PC-9 (cell line): ENCODE data around the gene MOB3B. TPM values are rescaled to one million over a fixed set of nuclear protein-coding genes. Genes with fewer than 3 reads are reported as not detected.

Source experiments
- BruUV-seq: library from RNA; stranded (reverse); fragments of 400-500 nt; replicated peaks from 2 replicates; lab custom pipeline; 2021; lab: Mats Ljungman, UMichigan
- CTCF ChIA-PET: fragments of 300-600 bp; sonication (Branson Sonifier 250); formaldehyde crosslinking; loops from one replicate; lab custom pipeline; 2022; ENCODE audit warnings: antibody characterized with exemption; lab: Charles Lee
- POLR2A ChIA-PET: fragments of 300-600 bp; sonication (Branson Sonifier 250); formaldehyde crosslinking; loops from one replicate; lab custom pipeline; 2022; ENCODE audit warnings: antibody characterized with exemption; ENCODE audit not compliant: unreplicated experiment; lab: Charles Lee
- DNase-seq, 2 experiments: peaks; one replicate each; pipeline versions ENCODE4 v3.0.0 to v3.0.0-alpha.2; 2015 to 2022; ENCODE audit warnings: mixed read lengths in 1 of 2
- H2AFZ ChIP-seq: fragments of 200-600 bp; sonication (generic); 2 replicates; pipeline ENCODE4 v1.8.1; 2017; ENCODE audit warnings: antibody characterized with exemption
- H3F3A ChIP-seq: fragments of 200-600 bp; sonication (generic); 2 replicates; pipeline ENCODE4 v1.8.1; 2017; ENCODE audit warnings: antibody characterized with exemption, mild to moderate bottlenecking, low read depth; ENCODE audit not compliant: insufficient read depth
- H3K27ac ChIP-seq: fragments of 200-600 bp; sonication (generic); 2 replicates; pipeline ENCODE4 v1.6.1; 2016; ENCODE audit warnings: mixed run types
- H3K27me3 ChIP-seq: fragments of 200-600 bp; sonication (generic); 2 replicates; pipeline ENCODE4 v1.6.1; 2016; ENCODE audit warnings: low read depth, mixed run types; ENCODE audit not compliant: insufficient read depth
- H3K36me3 ChIP-seq: fragments of 200-600 bp; sonication (generic); 2 replicates; pipeline ENCODE4 v1.6.1; 2016; ENCODE audit warnings: low read depth, mixed run types
- H3K4me1 ChIP-seq: fragments of 200-600 bp; sonication (generic); replicated peaks from 2 replicates; pipeline ENCODE4 v1.6.1; 2016; ENCODE audit warnings: mixed run types; ENCODE audit not compliant: insufficient read depth
- H3K4me2 ChIP-seq: fragments of 200-600 bp; sonication (generic); 2 replicates; pipeline ENCODE4 v1.6.1; 2017; ENCODE audit warnings: mixed run types
- H3K4me3 ChIP-seq: fragments of 200-600 bp; sonication (generic); 2 replicates; pipeline ENCODE4 v1.6.1; 2016; ENCODE audit warnings: mixed run types
- H3K79me2 ChIP-seq: fragments of 200-600 bp; sonication (generic); 2 replicates; pipeline ENCODE4 v1.6.1; 2017; ENCODE audit warnings: low read depth, mixed run types
- H3K9me2 ChIP-seq: fragments of 200-600 bp; sonication (generic); 2 replicates; pipeline ENCODE4 v1.8.1; 2017; ENCODE audit warnings: mild to moderate bottlenecking; ENCODE audit not compliant: insufficient read depth
- H3K9me3 ChIP-seq: fragments of 200-600 bp; sonication (generic); 2 replicates; pipeline ENCODE4 v1.8.1; 2016; ENCODE audit warnings: low read depth; ENCODE audit not compliant: insufficient read depth
- H4K20me1 ChIP-seq: fragments of 200-600 bp; sonication (generic); 2 replicates; pipeline ENCODE4 v1.8.1; 2017; ENCODE audit not compliant: insufficient read depth
- CTCF ChIP-seq: fragments of 200-600 bp; sonication (generic); conservative IDR thresholded peaks from 2 replicates; pipeline ENCODE4 v1.6.1; 2017; ENCODE audit warnings: mixed run types, antibody characterized with exemption, mild to moderate bottlenecking, moderate library complexity
- EZH2 ChIP-seq: fragments of 200-600 bp; sonication (generic); IDR thresholded peaks from 2 replicates; pipeline ENCODE4 v1.8.0; 2017; ENCODE audit warnings: antibody characterized with exemption, low read depth
- intact Hi-C: fragments of 100-400 bp; cut with micrococcal nuclease; formaldehyde crosslinking; loops from one replicate; pipeline ENCODE4 v1.10.0; 2022; ENCODE audit not compliant: unreplicated experiment
- total RNA-seq: library from RNA; stranded (reverse); gene quantifications from 2 replicates; pipeline ENCODE4 v1.2.3, GENCODE V29; 2021

The MOB3B gene
- total RNA-seq, 1 experiment from 2014 or later, result 4.4 TPM

GRCh38 chr9:27392451-27392850 is 137.2 kb downstream of the MOB3B start:
- Histone ChIP-seq H3K4me3 (no peak overlapping the region), H3K27ac (no peak overlapping the region), H3F3A (no peaks in the 10 kb centered on the region), H2AFZ (no peak overlapping the region), H3K27me3 (no peaks in the 10 kb centered on the region), H3K36me3 (no peaks in the 10 kb centered on the region), H4K20me1 (no peaks in the 10 kb centered on the region), H3K9me2 (no peaks in the 10 kb centered on the region), H3K4me1 (no peaks in the 10 kb centered on the region), H3K9me3 (no peaks in the 10 kb centered on the region), H3K4me2 (no peak overlapping the region), H3K79me2 (no peaks in the 10 kb centered on the region)
- ChIA-PET POLR2A (no interaction called here), CTCF (no interaction called here)
- intact Hi-C loops, result no loop called here
- no peak for DNase-seq
- TF ChIP-seq EZH2 (no peak), CTCF (no peak)
- no TSS peak for BruUV-seq

- BruUV-seq, result no TSS peak
- CTCF ChIA-PET, result no interaction called here
- Histone ChIP-seq H3K4me2 (no peak overlapping the region), H3K36me3 (no peaks in the 10 kb centered on the region), H4K20me1 (no peaks in the 10 kb centered on the region), H3K9me2 (no peaks in the 10 kb centered on the region), H2AFZ (no peak overlapping the region), H3K4me1 (no peaks in the 10 kb centered on the region), H3F3A (no peaks in the 10 kb centered on the region), H3K79me2 (no peaks in the 10 kb centered on the region), H3K9me3 (no peaks in the 10 kb centered on the region), H3K27me3 (no peaks in the 10 kb centered on the region), H3K4me3 (no peak overlapping the region), H3K27ac (no peak overlapping the region)
- no peak for DNase-seq
- TF ChIP-seq EZH2 (no peak), CTCF (no peak)
- intact Hi-C loops, result no loop called here
- POLR2A ChIA-PET, result no interaction called here
These were observed 138.3 kb downstream of the MOB3B start for GRCh38 chr9:27391040-27391895.

GRCh38 chr9:27388150-27388549 is 141.5 kb downstream of the MOB3B start:
- no peak for TF ChIP-seq CTCF
- TF ChIP-seq EZH2, result no peak

More at GRCh38 chr9:27388150-27388549, 141.5 kb downstream of the MOB3B start:
- H3K9me3 ChIP-seq, result no peaks in the 10 kb centered on the region
- H3F3A ChIP-seq, result no peaks in the 10 kb centered on the region
- no TSS peak for BruUV-seq
- ChIA-PET CTCF (no interaction called here), POLR2A (no interaction called here)
- intact Hi-C loops, result no loop called here
- H3K36me3 ChIP-seq, result no peaks in the 10 kb centered on the region
- no peaks in the 10 kb centered on the region for H3K4me1 ChIP-seq
- no peak for DNase-seq
- H4K20me1 ChIP-seq, result no peaks in the 10 kb centered on the region
- no peak overlapping the region for H3K4me2 ChIP-seq
- no peaks in the 10 kb centered on the region for H3K27me3 ChIP-seq
- no peaks in the 10 kb centered on the region for H3K9me2 ChIP-seq
- no peaks in the 10 kb centered on the region for H3K79me2 ChIP-seq
- H2AFZ ChIP-seq, result no peak overlapping the region
- H3K27ac ChIP-seq, result no peak overlapping the region
- H3K4me3 ChIP-seq, result no peak overlapping the region
